K562 (cell line): Measurements from ENCODE around the gene OSGIN1. TPM values are rescaled to one million over a fixed set of nuclear protein-coding genes. Genes with fewer than 3 reads are reported as not detected.

Experiments used
- ATAC-seq: fragments of 200-7000 bp; cut with Tn5 transposase; 3 replicates; pipeline ENCODE4 v1.9.1; 2020; ENCODE audit warnings: moderate library complexity
- BruUV-seq: library from RNA; stranded (reverse); fragments of 400-500 nt; replicated peaks from 2 replicates; lab custom pipeline; 2021; lab: Mats Ljungman, UMichigan
- CTCF ChIA-PET: fragments of 300-600 bp; formaldehyde crosslinking; extraction: SDS; loops from one replicate; lab custom pipeline; 2021; ENCODE audit warnings: low intra/inter-chr PET ratio; lab: Yijun Ruan, JAX
- POLR2A ChIA-PET: fragments of 300-600, 350-650 bp; sonication (Branson Sonifier 250); formaldehyde crosslinking; extraction: SDS; loops from one replicate; lab custom pipeline; 2021; ENCODE audit warnings: antibody characterized with exemption, inconsistent platforms; lab: Yijun Ruan, JAX
- DNase-seq, 4 experiments: peaks; one replicate each; pipeline versions ENCODE4 v3.0.0 to v3.0.0-alpha.2; 2011 to 2018; ENCODE audit warnings: low spot score in 3 of 4, mixed read lengths in 3 of 4; ENCODE audit errors: extremely low read depth in 1 of 4
- FAIRE-seq: peaks from 2 replicates; lab custom pipeline; 2011; peaks lifted over from hg19 to GRCh38; lab: Jason Lieb, UNC
- H2AFZ ChIP-seq: 2 replicates; pipeline ENCODE4 v1.6.0; 2011; ENCODE audit warnings: low read depth, low read length, control low read depth, inconsistent platforms
- H3K27ac ChIP-seq: fragments of 200-600 bp; 3 replicates; pipeline ENCODE4 v1.8.0; 2011; ENCODE audit warnings: low read depth, mild to moderate bottlenecking, control low read depth, inconsistent platforms, low read length, moderate library complexity, mixed read lengths; ENCODE audit errors: extremely low read depth
- H3K27me3 ChIP-seq, 2 experiments: fragments of 300-600 bp in 1 of 2; 2 replicates in 1 of 2; 3 replicates in 1 of 2; pipeline versions ENCODE4 v1.6.0 to v1.8.0; 2011; ENCODE audit warnings: inconsistent platforms in 2 of 2, low read length in 2 of 2, mild to moderate bottlenecking in 1 of 2, mixed read lengths in 1 of 2, moderate library complexity in 1 of 2; ENCODE audit not compliant: control insufficient read depth in 2 of 2, insufficient read depth in 2 of 2
- H3K36me3 ChIP-seq: fragments of 300-600 bp; 3 replicates; pipeline ENCODE4 v1.8.0; 2011; ENCODE audit warnings: mild to moderate bottlenecking, low read length, inconsistent platforms; ENCODE audit not compliant: control insufficient read depth, insufficient read depth
- H3K4me1 ChIP-seq, 2 experiments: fragments of 200-600 bp in 1 of 2; replicated peaks in 1 of 2; 2 replicates in 1 of 2; 3 replicates in 1 of 2; pipeline versions ENCODE4 v1.5.1 to v1.8.0; 2011; ENCODE audit warnings: inconsistent platforms in 2 of 2, low read length in 2 of 2, mild to moderate bottlenecking in 1 of 2, mixed read lengths in 1 of 2, moderate library complexity in 1 of 2; ENCODE audit not compliant: control insufficient read depth in 2 of 2, insufficient read depth in 2 of 2
- H3K4me2 ChIP-seq: 2 replicates; pipeline ENCODE4 v1.6.1; 2011; ENCODE audit warnings: low read length, control low read depth, inconsistent platforms, mixed read lengths; ENCODE audit not compliant: insufficient read depth
- H3K4me3 ChIP-seq: fragments of 200-600 bp; sonication (generic), shearing (Covaris generic); 2 replicates; pipeline ENCODE4 v1.5.1; 2016; ENCODE audit warnings: control low read depth, inconsistent platforms
- H3K79me2 ChIP-seq: fragments of 200-600 bp; 3 replicates; pipeline ENCODE4 v1.8.0; 2011; ENCODE audit warnings: low read length, inconsistent platforms; ENCODE audit not compliant: control insufficient read depth, insufficient read depth
- H3K9ac ChIP-seq, 2 experiments: 2 replicates each; pipeline versions ENCODE4 v1.6.0 to v1.6.1; 2011; ENCODE audit warnings: low read depth in 2 of 2, low read length in 2 of 2, control low read depth in 1 of 2, inconsistent platforms in 1 of 2, mild to moderate bottlenecking in 1 of 2, mixed read lengths in 1 of 2; ENCODE audit not compliant: insufficient read depth in 1 of 2
- H3K9me1 ChIP-seq: one replicate; pipeline ENCODE4 v1.6.0; 2011; ENCODE audit warnings: inconsistent platforms, mild to moderate bottlenecking, low read length, moderate library complexity; ENCODE audit not compliant: control insufficient read depth, insufficient read depth
- H3K9me3 ChIP-seq: replicated peaks from 2 replicates; pipeline ENCODE4 v1.5.1; 2011; ENCODE audit warnings: low read depth, low read length, inconsistent platforms; ENCODE audit not compliant: control insufficient read depth, insufficient read depth
- H4K20me1 ChIP-seq: replicated peaks from 2 replicates; pipeline ENCODE4 v1.6.1; 2011; ENCODE audit warnings: low read length, inconsistent platforms, mixed read lengths; ENCODE audit not compliant: control insufficient read depth, insufficient read depth
- CBX3 ChIP-seq, 2 experiments: IDR thresholded peaks; 1 replicate in 1 of 2; 2 replicates in 1 of 2; pipeline ENCODE4 v1.6.1; 2012; ENCODE audit warnings: inconsistent platforms in 2 of 2, low read length in 2 of 2, borderline replicate concordance in 1 of 2, control low read depth in 1 of 2
- DNMT1 ChIP-seq: fragments of 450-650 bp; IDR thresholded peaks from 2 replicates; pipeline ENCODE4 v1.6.1; 2016; ENCODE audit warnings: antibody characterized with exemption, mild to moderate bottlenecking
- HDAC2 ChIP-seq: fragments of 450-650 bp; IDR thresholded peaks from 2 replicates; pipeline ENCODE4 v1.6.1; 2016; ENCODE audit warnings: mild to moderate bottlenecking
- MAFF ChIP-seq: IDR thresholded peaks from 2 replicates; pipeline ENCODE4 v1.6.1; 2012; ENCODE audit warnings: low read length, improper control_type of control experiment
- MEF2D ChIP-seq: conservative IDR thresholded peaks from 2 replicates; pipeline ENCODE4 v1.6.1; 2016; ENCODE audit warnings: low read depth, missing genetic modification characterization, missing compliant biosample characterization
- NFIC ChIP-seq: fragments of 450-650 bp; IDR thresholded peaks from 2 replicates; pipeline ENCODE4 v1.6.1; 2017; ENCODE audit warnings: mild to moderate bottlenecking, inconsistent platforms
- RBBP5 ChIP-seq: fragments of 200-600 bp; sonication (generic); IDR thresholded peaks from 2 replicates; pipeline ENCODE4 v1.6.1; 2012; ENCODE audit warnings: borderline replicate concordance, mild to moderate bottlenecking, low read length, control low read depth, inconsistent platforms; ENCODE audit not compliant: insufficient read depth, poor library complexity, severe bottlenecking
- RHOXF2B ChIP-seq: fragments of 250-450 bp; sonication (Bioruptor Pico); conservative IDR thresholded peaks from 2 replicates; pipeline ENCODE4 v1.5.1; 2021
- SNRNP70 ChIP-seq: fragments of 200-400 bp; formaldehyde crosslinking; optimal IDR thresholded peaks from 2 replicates; pipeline ENCODE3; 2017; ENCODE audit warnings: low read depth, low read length
- SRSF7 ChIP-seq: fragments of 200-400 bp; formaldehyde crosslinking; optimal IDR thresholded peaks from 2 replicates; pipeline ENCODE3; 2017; ENCODE audit warnings: mild to moderate bottlenecking, low read depth, low read length
- TBL1XR1 ChIP-seq, 2 experiments: IDR thresholded peaks; 2 replicates each; pipeline ENCODE4 v1.6.1; 2012; ENCODE audit warnings: improper control_type of control experiment in 2 of 2, low read length in 2 of 2, mild to moderate bottlenecking in 1 of 2
- TCF7L2 ChIP-seq: fragments of 150-350 bp; IDR thresholded peaks from 2 replicates; pipeline ENCODE4 v1.6.1; 2016; ENCODE audit warnings: low read depth, mild to moderate bottlenecking, low read length, moderate library complexity
- TGIF2 ChIP-seq: sonication (generic); formaldehyde crosslinking; IDR thresholded peaks from 2 replicates; pipeline ENCODE4 v1.8.1; 2022; ENCODE audit warnings: mild to moderate bottlenecking, missing genetic modification reagents, moderate library complexity
- ZFPM2 ChIP-seq: fragments of 250-450 bp; sonication (Bioruptor Pico); IDR thresholded peaks from 2 replicates; pipeline ENCODE4 v1.5.1; 2022; ENCODE audit warnings: mild to moderate bottlenecking
- ZNF146 ChIP-seq: IDR thresholded peaks from one replicate; pipeline ENCODE4 v1.6.1; 2018; ENCODE audit warnings: missing compliant biosample characterization; ENCODE audit not compliant: unreplicated experiment
- WGBS: fragments of 100-300 bp; shearing (Covaris generic); methylation state at CpG from one replicate; pipeline ENCODE4 v1.1.6; 2016; ENCODE audit warnings: low coverage, mixed read lengths; ENCODE audit not compliant: insufficient coverage; ENCODE audit errors: missing lambda C conversion rate; 5-methylcytosine and 5-hydroxymethylcytosine counted together
- in situ Hi-C: fragments of 300-500 bp; cut with MboI; formaldehyde crosslinking; loops from 4 replicates; pipeline ENCODE4 v1.15.0; 2018; ENCODE audit warnings: inconsistent platforms, mixed read lengths
- intact Hi-C: fragments of 100-400 bp; cut with micrococcal nuclease; formaldehyde crosslinking; loops from 2 replicates; pipeline ENCODE4 v1.14.2; 2022
- polyA plus RNA-seq, 8 experiments: library from polyadenylated mRNA; depleted of rRNA in 4 of 8; stranded (reverse) in 5 of 8; unstranded in 3 of 8; fragments of >200 nt; fragmentation: Nextera tagmentation in 2 of 8; fragmentation: Illumina TruSeq in 1 of 8; extraction: Ambion mirVana in 2 of 8; extraction: Trizol in 1 of 8; gene quantifications; 2 replicates each; pipeline versions ENCODE4 v1.2.1 to v1.2.3, GENCODE V29; 2011 to 2014; ENCODE audit warnings: inconsistent platforms in 1 of 8, missing spikeins in 1 of 8
- total RNA-seq, 7 experiments: library from RNA; depleted of rRNA in 6 of 7; stranded (reverse); fragments of >200 nt in 6 of 7; fragmentation: Illumina TruSeq in 2 of 7; extraction: Trizol in 2 of 7; gene quantifications; 2 replicates each; pipeline versions ENCODE4 v1.2.1 to v1.2.3, GENCODE V29; 2011 to 2021; ENCODE audit warnings: low replicate concordance in 1 of 7
- TF ChIP-seq, protein P1 (sequence below): fragments of 450-650 bp; formaldehyde crosslinking; IDR thresholded peaks from 2 replicates; pipeline ENCODE4 v1.4.0; 2020; ENCODE audit warnings: mild to moderate bottlenecking

Gene OSGIN1
- total and polyA plus RNA-seq, 9 of the 15 experiments (the other 6 are each of a cell fraction or from before 2014, with no cell fraction given), result 0.03 to 3.6 (median 1.6) TPM

DNA sequence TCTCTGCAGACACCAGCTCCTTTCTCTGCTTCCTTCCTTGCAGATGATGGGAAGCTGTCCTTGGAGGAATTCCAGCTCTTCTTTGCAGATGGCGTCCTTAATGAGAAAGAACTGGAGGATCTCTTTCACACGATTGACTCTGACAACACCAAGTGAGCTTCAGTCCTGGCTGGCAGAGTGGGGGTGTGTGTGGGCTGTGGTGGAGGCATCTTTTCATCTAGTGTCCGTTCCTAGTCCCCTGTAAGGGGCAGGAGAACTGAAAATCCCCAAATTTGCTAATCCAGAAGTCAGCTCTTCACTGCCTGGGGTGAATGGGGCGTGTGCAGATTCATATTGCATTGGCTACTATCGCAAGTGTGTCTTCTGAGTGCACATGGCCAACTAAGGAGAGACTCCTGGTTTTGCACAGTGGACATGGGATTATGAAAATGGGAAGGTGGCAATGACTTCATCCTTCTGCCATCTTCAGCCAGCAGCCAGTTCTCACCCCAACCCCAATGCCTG lies 25.4 kb downstream of the OSGIN1 start:
- Histone ChIP-seq H3K27me3 (peaks cover 21 to 74% of the 10 kb centered on the region in 2 experiments), H3K27ac (no peak overlapping the region), H3K9ac (no peak overlapping the region), H3K9me3 (peaks cover 4% of the 10 kb centered on the region; the same call in 1 of the 2 replicates), H3K36me3 (no peaks in the 10 kb centered on the region), H4K20me1 (0 out of 2 replicates have a peak, but pooled peaks cover 14% of the 10 kb centered on the region), H2AFZ (no peak overlapping the region), H3K9me1 (no peaks in the 10 kb centered on the region), H3K4me2 (no peak overlapping the region), H3K4me3 (no peak overlapping the region), H3K79me2 (no peaks in the 10 kb centered on the region), H3K4me1 (peaks cover 0 to 4% of the 10 kb centered on the region in 2 experiments; a peak in 1 of 5 replicates)
- DNase-seq (no peak), ATAC-seq (no peak), FAIRE-seq (no peak)
- in situ Hi-C loops (loop anchor here (10.0 kb wide), 1 partner anchor 66 kb away; the partner anchor contains the start of gene SLC38A8), intact Hi-C loops (no loop called here)
- TF ChIP-seq ZFPM2 (no peak), CBX3 (IDR thresholded peaks at IDR 0.05; ENCODE audit: borderline replicate concordance in 1 of 2, low read length in 2 of 2) (0 out of 3 replicates have a peak, but pooled peaks of 1 of the 2 experiments have one; percentile 37)
- POLR2A ChIA-PET, result interaction anchor here (0.5 to 1.6 kb wide), 2 partner anchors 11 to 22 kb away, joined by 3 to 6 read pairs; no protein-coding TSS in a partner anchor
- no TSS peak for BruUV-seq
- CTCF ChIA-PET, result no interaction called here
- 3% methylated on average over 5 of the region's 5 CpGs for WGBS

DNA sequence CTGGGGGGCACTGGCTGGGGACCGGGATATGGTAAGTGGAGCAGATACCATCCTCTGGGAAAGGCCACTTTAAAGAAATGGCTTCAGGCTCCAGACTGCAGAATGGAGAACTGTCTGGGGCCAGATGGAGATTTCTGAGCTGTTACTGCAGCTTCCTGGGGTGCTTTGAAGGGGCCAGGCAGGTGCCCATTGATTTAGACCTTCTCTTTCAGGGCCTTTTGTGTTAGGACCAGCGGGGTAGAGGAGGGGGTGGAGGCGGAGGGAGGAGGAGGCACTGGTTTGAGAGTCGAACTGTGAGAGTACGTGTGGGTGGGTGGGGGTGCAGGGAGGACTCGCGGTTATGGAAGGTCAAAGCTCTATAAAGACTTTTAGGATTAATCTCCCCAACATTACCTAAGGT lies 26.4 kb downstream of the OSGIN1 start:
- no peak overlapping the region for H2AFZ ChIP-seq
- no peak overlapping the region for H3K9ac ChIP-seq
- H3K4me2 ChIP-seq, result no peak overlapping the region
- no peaks in the 10 kb centered on the region for H3K79me2 ChIP-seq
- no peak for FAIRE-seq
- H4K20me1 ChIP-seq, result 0 out of 2 replicates have a peak, but pooled peaks cover 8% of the 10 kb centered on the region
- no peak for ATAC-seq
- 6% methylated on average over 2 of the region's 7 CpGs for WGBS
- H3K9me3 ChIP-seq, result peaks cover 4% of the 10 kb centered on the region; the same call in 1 of the 2 replicates
- CTCF ChIA-PET, result interaction anchor here (0.6 kb wide), 1 partner anchor 16 kb away, joined by 4 read pairs; no protein-coding TSS in a partner anchor
- POLR2A ChIA-PET, result no interaction called here
- no peaks in the 10 kb centered on the region for H3K9me1 ChIP-seq
- in situ Hi-C loops, result loop anchor here (10.0 kb wide), 1 partner anchor 65 kb away; the partner anchor contains the start of gene SLC38A8
- peaks cover 21 to 70% of the 10 kb centered on the region in 2 experiments for H3K27me3 ChIP-seq
- no peak overlapping the region for H3K27ac ChIP-seq
- DNase-seq, result no peak
- no peak overlapping the region for H3K4me3 ChIP-seq
- intact Hi-C loops, result no loop called here
- no TSS peak for BruUV-seq
- no peaks in the 10 kb centered on the region for H3K36me3 ChIP-seq
- no peaks in the 10 kb centered on the region; a peak in 1 of 5 replicates for H3K4me1 ChIP-seq
- TF ChIP-seq MEF2D (tag) (no peak), MAFF (no peak), DNMT1 (no peak), SRSF7 (no peak), HDAC2 (no peak), NFIC (no peak), SNRNP70 (no peak), TBL1XR1 (IDR thresholded peaks at IDR 0.05; ENCODE audit: low read length in 2 of 2) (no peak), ZNF146 (CRISPR knock-in tag) (no peak), RHOXF2B (no peak), TGIF2 (CRISPR knock-in tag) (no peak), CBX3 (IDR thresholded peaks at IDR 0.05; ENCODE audit: borderline replicate concordance in 1 of 2, low read length in 2 of 2) (no peak), TCF7L2 (no peak), RBBP5 (no peak)
- TF ChIP-seq, protein P1, sequence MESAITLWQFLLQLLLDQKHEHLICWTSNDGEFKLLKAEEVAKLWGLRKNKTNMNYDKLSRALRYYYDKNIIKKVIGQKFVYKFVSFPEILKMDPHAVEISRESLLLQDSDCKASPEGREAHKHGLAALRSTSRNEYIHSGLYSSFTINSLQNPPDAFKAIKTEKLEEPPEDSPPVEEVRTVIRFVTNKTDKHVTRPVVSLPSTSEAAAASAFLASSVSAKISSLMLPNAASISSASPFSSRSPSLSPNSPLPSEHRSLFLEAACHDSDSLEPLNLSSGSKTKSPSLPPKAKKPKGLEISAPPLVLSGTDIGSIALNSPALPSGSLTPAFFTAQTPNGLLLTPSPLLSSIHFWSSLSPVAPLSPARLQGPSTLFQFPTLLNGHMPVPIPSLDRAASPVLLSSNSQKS (CRISPR knock-in tag), result no peak
